ENCODE measurements around the gene SMIM41.

DNA sequence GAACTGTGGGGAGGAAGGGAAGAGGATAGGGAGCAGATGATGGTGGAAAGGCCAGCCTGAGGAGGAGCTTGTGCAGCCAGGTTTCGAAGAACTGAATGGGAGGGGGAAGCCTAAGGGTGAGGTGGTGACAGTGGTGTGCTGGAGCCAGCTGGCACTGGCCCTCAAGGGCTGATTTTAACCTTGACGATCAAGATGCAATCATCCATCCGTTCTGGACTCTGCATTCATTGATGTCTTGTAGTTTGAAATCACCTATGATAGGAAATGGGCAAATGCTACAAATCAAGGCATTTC, 12.5 kb upstream of the SMIM41 start:
- TF ChIP-seq CTCF (IDR thresholded peaks at IDR 0.05) = no peak
- TF ChIP-seq POLR2A (IDR thresholded peaks at IDR 0.05) = no peak
